Stimulated activated CD4-positive, alpha-beta T cell treated with anti-CD3 and anti-CD28 coated beads, Interleukin-2, amount 100 ng/mL, for 48 hours (primary cell): ENCODE measurements around the gene ARL10.

Source experiments
- DNase-seq, 2 donors: peaks; one replicate each; pipeline ENCODE4 v3.0.0-alpha.2; 2020

ARL10 gene

DNA sequence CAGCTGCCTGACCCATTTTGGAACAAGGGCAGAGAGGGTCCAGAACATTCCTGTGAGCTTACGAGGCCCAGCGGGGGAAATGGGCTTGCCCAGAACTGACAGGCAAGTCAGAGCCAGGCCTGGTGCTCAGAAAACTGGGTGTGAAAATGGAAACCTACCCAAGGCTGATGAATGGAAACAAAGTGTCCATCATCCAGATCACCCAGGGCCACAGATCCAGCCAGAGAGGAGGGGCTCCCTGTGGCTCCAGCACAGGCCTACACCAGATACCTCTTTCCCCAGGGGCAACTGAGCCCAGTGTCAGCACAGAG, 47.9 kb downstream of the ARL10 start:
- no peak for DNase-seq

DNA sequence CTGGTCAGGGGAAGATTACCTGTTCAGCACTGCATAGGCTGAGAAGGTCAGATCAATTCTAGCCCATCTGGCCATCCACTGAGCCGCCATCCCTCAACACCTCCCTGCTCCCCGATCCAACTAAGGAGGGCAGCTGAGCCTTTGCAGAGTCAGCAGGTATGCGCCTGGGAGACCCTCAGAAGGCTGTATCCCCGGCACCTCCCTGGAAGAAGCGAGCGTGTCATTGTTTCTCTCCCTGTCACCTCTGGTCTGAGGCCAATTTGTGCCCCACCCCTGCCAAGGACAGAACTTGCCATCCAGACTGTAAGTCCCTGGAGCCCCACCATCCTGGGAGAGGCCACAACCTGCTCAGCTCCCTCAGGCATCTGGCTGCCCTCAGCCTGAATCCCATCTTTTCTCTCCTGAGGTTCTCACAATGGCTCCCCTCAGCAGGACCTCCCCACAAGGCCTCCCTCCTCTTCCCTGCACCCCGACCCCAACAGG, 48.5 kb downstream of the ARL10 start:
- no peak for DNase-seq

DNA sequence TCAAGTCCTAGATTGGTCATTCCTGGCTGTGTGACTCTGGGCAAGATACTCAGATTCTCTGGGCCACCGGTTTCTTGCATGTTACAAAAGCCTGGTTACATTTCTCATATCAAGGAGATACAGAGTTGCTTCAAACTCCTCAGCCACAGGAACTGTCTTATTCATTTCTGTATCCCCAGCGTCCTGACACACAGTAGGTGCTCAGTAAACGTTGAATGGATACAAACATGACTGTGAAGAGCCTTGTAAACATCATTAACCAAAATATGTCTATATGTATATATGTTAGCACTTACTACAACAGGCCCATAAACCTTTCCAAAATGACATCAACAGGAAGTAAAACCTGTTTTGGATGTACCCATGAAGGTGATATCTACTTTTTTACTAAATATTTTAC, 49.4 kb downstream of the ARL10 start:
- no peak for DNase-seq

GRCh38 chr5:176415240-176415951, 50.1 kb downstream of the ARL10 start:
- no peak for DNase-seq

DNA sequence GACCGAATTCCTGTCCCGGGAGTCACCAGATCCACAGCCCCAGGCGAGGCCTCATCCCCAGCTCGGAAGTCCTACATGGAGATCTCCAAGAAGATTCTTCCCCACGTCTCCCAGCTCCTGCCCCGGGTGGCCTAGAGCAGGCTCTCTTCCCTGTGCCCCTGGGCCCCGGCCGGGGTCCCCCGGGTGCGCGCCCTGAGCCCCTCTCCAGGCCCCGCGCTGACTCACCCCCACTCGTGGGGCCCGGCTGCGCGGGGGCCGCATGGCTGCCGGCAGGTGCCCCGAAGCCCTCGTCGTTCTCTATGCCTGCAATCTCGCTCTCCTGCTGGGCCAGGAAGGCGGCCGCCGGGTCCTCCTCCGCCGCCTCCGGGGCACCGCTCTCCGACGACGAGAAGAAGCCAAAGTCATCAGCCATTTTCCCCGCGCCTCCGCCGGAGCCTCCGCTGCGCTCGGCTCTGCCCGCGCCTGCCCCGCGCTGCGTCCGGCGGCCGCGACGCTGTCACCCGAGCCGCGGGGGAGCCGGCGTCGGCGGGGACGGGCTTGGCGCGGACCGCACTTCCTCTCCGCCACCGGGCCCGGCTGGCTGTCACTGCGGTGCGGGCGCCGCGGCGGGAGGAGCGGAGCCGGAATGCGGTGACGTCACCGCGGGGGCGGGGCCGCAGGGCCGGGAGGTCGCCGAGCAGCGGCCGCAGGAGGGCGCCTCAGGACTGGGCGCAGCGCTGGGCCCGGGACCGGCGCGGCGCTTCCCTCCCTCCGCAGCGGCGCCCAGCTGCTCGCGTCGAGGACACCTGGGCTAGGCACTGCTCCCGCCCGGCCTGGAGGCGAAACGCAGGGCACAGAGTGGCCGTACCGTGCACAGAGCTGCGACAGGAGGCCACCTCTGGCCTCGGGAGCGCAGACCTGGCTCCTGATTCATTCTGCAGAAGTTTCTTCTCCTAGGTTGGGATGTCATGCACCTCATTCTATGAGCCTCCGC, 51.0 kb downstream of the ARL10 start, which contains the start of gene CLTB:
CLTB (minus strand) TSS at position 588 of the 973 bp plus-strand sequence; CDS start at position 412, 176 bp downstream.
- DNase-seq, result peak; percentile 91 to 94

DNA sequence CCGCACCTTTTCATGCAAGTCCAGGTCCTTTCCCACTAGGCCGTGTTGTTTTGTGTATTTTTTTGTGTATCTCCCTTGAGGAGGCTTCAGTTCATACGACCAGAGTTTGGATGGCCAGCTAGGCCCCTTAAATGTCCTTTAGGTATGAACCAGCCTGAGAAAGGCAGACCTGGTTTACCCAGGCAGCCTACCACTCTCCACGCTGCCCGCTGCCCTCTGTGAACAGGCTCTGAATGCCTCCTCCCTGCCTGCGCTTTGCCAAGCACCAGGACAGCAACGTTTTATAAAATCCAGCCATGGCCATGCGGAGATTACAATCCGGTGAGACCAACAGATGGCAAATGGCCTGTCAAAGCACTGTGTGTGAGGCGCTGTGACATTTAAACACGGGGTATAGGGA, 51.7 kb downstream of the ARL10 start:
- no peak for DNase-seq

- DNase-seq, result no peak
These were observed 53.0 kb downstream of the ARL10 start for GRCh38 chr5:176418251-176418650.

DNA sequence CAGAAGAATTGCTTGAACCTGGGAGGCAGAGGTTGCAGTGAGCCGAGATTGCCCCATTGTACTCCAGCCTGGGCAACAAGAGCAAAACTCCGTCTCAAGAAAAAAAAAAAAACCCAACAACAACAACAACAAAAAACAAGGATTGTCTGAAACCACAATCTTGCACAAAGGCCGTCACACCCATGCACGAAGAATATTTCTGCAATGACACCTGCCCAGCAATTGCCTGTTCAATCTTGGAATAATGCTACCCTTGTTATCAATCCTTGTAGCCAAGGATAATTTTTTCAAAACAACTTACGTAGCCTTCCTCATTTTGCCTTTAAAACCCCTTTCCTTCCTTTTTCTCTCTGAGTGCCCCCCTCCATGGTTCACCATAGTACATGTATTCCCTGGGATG, 54.8 kb downstream of the ARL10 start:
- DNase-seq, result no peak

DNA sequence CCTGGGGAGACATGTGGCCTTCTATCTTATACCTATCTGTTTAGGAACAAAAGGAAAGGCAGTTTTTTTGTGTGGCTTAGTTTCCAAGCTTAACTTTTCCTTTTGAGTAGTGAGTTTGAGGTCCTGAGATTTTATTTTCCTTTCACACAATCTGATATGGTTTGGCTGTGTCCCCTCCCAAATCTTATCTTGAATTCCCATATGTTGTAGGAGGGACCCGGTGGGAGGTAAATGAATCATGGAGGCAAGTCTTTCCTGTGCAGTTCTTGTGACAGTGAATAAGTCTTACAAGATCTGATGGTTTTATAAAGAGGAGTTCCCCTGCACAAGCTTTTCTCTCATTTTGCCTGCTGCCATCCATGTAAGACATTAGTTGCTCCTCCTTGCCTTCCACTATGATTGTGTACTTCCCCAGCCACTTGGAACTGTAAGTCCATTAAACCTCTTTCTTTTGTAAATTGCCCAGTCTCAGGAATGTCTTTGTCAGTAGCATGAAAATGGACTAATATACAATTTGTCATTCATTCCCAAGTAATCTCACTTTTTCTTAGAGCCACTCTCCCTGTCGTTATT, 55.8 kb downstream of the ARL10 start:
- no peak for DNase-seq

DNA sequence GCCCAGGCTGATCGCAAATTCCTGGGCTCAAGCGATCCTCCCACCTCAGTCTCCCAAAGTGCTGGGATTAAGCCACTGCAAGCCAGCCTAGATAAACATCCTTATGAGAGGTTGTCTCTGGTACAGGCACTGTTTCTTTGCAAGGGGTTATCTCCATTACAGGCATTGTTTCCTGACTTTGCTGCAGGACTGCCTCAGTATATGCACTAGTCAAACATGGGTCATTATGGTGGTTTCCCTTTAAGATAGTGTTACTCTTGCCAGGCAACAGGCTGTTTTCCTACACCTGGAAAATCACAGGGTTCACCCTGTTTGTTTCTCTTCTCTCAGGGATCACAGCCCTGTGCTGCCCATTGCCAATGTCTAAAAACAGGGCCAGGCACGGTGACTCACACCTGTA, 58.9 kb downstream of the ARL10 start:
- DNase-seq, result no peak

DNA sequence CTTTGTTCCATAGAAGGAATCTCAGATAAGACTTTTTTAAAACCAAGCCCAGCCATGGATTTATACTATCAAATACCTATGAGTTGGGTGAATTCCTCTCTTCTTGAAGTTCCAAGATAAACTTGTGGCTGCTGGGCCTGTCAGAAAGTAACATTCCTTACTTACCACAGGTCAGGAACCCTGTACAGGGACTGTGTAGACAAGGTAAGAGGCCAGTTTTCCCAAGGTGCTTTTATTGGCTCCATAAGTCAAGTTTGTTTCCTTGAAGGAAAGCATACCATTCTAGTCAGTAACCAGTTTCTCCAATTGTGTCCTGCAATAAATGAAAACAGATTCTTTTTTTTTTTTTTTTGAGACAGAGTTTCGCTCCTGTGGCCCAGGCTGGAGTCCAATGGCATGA, 59.9 kb downstream of the ARL10 start:
- DNase-seq, result no peak

DNA sequence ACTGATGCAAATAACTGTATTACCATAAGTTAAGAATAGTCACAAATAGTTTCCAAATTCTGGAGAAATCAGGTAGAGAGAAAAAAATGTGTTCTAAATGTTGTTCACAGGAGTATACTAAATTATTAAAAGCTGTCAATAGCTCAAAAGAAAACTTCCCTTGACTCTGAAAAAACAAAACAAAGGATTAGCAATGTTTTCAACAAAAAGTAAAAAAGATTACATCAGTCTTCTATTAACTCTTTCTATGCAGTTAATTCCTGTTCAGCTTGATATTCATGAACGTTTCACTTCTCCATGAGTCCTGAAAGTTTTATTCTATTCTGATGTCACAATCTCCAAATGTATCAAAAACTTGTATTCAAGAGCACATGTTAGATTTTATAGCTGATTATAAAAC, 60.5 kb downstream of the ARL10 start:
- DNase-seq, result no peak

DNA sequence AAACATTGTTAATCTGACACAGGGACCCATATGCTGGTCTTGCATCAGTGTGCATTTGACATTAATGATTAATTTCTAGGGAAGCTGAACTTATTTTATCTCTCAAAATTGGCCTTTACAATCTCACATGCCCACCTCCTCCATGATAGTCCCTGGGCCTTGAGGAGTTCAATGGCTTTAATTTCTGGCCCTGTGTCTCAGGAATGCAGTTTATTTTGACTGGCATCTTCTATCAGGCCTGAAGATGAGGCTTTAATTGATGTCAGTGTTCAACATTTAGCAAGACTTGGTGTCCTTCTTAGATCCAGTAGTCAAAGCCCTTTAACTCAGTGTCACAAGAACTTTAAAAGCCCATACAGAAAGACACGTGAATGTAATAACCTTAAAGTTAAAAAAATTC, 61.6 kb downstream of the ARL10 start:
- DNase-seq, result no peak

DNA sequence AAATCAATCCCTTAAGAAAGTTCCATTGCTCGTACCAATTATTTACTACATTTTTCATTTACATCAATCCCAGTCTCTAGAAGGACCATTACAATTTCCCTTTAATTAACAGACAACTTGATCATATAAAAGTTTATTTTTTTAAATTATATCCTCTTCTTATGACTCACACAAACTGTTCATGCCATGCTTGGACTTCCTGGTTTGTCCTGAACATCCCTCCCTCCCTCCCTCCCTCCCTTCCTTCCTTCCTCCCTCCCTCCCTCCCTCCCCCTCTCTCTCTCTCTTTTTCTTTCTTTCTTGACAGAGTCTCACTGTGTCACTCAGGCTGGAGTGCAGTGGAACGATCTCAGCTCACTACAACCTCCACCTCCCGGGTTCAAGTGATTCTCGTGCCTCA, 62.7 kb downstream of the ARL10 start:
- no peak for DNase-seq

GRCh38 chr5:176429972-176430371, 64.7 kb downstream of the ARL10 start:
- DNase-seq, result no peak
